ENCODE measurements around the gene XAGE1B.
"Not testable (repeated sequence)": the region's sequence is repeated elsewhere in the genome, so short reads cannot be mapped to it uniquely, and the experiment has no call there.

Gene XAGE1B, protein sequence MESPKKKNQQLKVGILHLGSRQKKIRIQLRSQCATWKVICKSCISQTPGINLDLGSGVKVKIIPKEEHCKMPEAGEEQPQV

DNA sequence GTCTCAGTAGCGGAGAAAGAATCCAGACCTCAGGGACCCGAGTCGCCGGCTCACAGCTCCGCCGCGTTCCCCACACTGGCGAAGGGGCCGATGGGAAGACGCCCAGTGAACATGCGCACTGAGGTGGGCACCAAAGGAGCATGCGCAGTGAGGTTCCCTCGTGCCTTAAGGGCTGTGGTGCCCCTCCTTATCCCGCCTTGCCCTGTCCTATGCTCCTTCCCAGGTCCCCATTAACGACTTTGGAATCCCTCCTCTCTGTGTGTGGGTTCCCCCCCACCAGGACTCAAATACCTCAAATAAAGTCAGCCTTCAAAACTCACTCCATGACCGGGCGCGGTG lies at the start of gene XAGE1B:
Gene XAGE1B, minus strand, starts transcription at position 77 of the 339 bp plus-strand sequence. CDS start 1,536 bp downstream, outside the sequence.
- not testable (repeated sequence) for H3K9me3 ChIP-seq (ENCODE audit: insufficient read depth, low read depth, low read length); H3K9ac ChIP-seq (ENCODE audit: low read depth, low read length, poor library complexity, severe bottlenecking); H2AFZ ChIP-seq (ENCODE audit: low read length); H3K36me3 ChIP-seq (ENCODE audit: insufficient read depth, low read length); H3K4me1 ChIP-seq (ENCODE audit: insufficient read depth, low read length, poor library complexity, severe bottlenecking); H3K4me2 ChIP-seq (ENCODE audit: low read depth, low read length, poor library complexity, severe bottlenecking); H3F3A ChIP-seq (ENCODE audit: low read depth); H3K4me3 ChIP-seq (ENCODE audit: low read length, poor library complexity, severe bottlenecking); H3K27me3 ChIP-seq (ENCODE audit: insufficient read depth, low read length, poor library complexity, severe bottlenecking); H3K9me2 ChIP-seq (replicated peaks; ENCODE audit: low read depth, low read length); H3K79me2 ChIP-seq (ENCODE audit: insufficient read depth, low read length); H4K20me1 ChIP-seq (ENCODE audit: insufficient read depth, low read length, poor library complexity, severe bottlenecking)

DNA sequence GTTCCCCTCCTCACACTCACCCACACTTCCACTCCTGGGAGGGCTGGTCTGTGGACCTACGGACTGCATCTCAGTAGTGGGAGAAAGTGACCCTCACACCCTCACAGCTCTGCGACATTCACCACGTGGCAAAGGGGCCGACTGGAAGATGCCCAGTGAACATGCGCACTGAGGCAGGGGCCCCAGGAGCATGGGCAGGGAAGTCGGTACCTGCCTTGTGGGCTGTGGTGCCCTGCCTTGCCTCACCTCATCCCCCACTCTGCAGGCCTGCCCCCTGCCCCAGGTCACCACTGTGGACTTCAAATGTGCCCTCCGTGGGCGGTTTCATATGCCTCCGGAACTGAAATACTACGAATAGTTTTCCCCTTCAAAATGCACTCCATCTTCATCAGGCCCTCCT lies 46.2 kb upstream of the XAGE1B start:
- Histone ChIP-seq H3K4me1 (ENCODE audit: insufficient read depth, low read length, poor library complexity, severe bottlenecking) (no peaks in the 10 kb centered on the region), H3K36me3 (ENCODE audit: insufficient read depth, low read length) (no peaks in the 10 kb centered on the region), H3F3A (ENCODE audit: low read depth) (no peaks in the 10 kb centered on the region), H3K9me3 (ENCODE audit: insufficient read depth, low read depth, low read length) (no peaks in the 10 kb centered on the region), H3K79me2 (ENCODE audit: insufficient read depth, low read length) (no peaks in the 10 kb centered on the region), H4K20me1 (ENCODE audit: insufficient read depth, low read length, poor library complexity, severe bottlenecking) (no peaks in the 10 kb centered on the region), H3K4me3 (ENCODE audit: low read length, poor library complexity, severe bottlenecking) (no peak overlapping the region), H2AFZ (ENCODE audit: low read length) (no peak overlapping the region), H3K9me2 (replicated peaks; ENCODE audit: low read depth, low read length) (no peaks in the 10 kb centered on the region), H3K4me2 (ENCODE audit: low read depth, low read length, poor library complexity, severe bottlenecking) (no peak overlapping the region), H3K9ac (ENCODE audit: low read depth, low read length, poor library complexity, severe bottlenecking) (no peak overlapping the region), H3K27me3 (ENCODE audit: insufficient read depth, low read length, poor library complexity, severe bottlenecking) (no peaks in the 10 kb centered on the region)
- TF ChIP-seq, protein P1, sequence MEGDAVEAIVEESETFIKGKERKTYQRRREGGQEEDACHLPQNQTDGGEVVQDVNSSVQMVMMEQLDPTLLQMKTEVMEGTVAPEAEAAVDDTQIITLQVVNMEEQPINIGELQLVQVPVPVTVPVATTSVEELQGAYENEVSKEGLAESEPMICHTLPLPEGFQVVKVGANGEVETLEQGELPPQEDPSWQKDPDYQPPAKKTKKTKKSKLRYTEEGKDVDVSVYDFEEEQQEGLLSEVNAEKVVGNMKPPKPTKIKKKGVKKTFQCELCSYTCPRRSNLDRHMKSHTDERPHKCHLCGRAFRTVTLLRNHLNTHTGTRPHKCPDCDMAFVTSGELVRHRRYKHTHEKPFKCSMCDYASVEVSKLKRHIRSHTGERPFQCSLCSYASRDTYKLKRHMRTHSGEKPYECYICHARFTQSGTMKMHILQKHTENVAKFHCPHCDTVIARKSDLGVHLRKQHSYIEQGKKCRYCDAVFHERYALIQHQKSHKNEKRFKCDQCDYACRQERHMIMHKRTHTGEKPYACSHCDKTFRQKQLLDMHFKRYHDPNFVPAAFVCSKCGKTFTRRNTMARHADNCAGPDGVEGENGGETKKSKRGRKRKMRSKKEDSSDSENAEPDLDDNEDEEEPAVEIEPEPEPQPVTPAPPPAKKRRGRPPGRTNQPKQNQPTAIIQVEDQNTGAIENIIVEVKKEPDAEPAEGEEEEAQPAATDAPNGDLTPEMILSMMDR (conservative IDR thresholded peaks at IDR 0.05; ENCODE audit: low read length), result no peak
- TF ChIP-seq EZH2phosphoT487 (IDR thresholded peaks at IDR 0.05; ENCODE audit: borderline replicate concordance), result no peak

DNA sequence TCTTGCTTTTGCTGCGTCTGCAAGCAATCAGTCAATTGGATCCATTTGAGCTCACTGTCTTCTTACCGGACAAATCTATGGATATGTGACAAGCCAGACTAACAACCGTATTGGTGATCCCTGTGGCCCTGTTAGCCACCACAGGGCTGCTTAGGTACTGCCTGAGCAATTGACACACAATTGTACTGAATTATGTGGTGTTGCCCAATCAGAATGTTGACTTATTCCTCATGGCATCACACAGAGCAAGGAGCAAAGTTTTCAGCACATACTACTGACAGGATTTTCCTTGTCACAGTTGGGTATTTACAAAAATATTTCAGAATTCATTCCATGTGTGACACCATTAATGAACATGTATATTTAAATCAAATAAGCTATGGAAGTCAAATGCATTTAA lies 41.3 kb upstream of the XAGE1B start:
- no peaks in the 10 kb centered on the region for H3K79me2 ChIP-seq (ENCODE audit: insufficient read depth, low read length)
- H3K4me1 ChIP-seq (ENCODE audit: insufficient read depth, low read length, poor library complexity, severe bottlenecking), result no peaks in the 10 kb centered on the region
- no peak overlapping the region for H3K9ac ChIP-seq (ENCODE audit: low read depth, low read length, poor library complexity, severe bottlenecking)
- TF ChIP-seq EZH2phosphoT487 (IDR thresholded peaks at IDR 0.05; ENCODE audit: borderline replicate concordance), result no peak
- TF ChIP-seq, protein P1 (conservative IDR thresholded peaks at IDR 0.05; ENCODE audit: low read length), result no peak
- H3K27me3 ChIP-seq (ENCODE audit: insufficient read depth, low read length, poor library complexity, severe bottlenecking), result no peaks in the 10 kb centered on the region
- no peaks in the 10 kb centered on the region for H3K36me3 ChIP-seq (ENCODE audit: insufficient read depth, low read length)
- H3K9me3 ChIP-seq (ENCODE audit: insufficient read depth, low read depth, low read length), result no peaks in the 10 kb centered on the region
- no peaks in the 10 kb centered on the region for H3F3A ChIP-seq (ENCODE audit: low read depth)
- no peaks in the 10 kb centered on the region for H4K20me1 ChIP-seq (ENCODE audit: insufficient read depth, low read length, poor library complexity, severe bottlenecking)
- no peak overlapping the region for H3K4me3 ChIP-seq (ENCODE audit: low read length, poor library complexity, severe bottlenecking)
- no peak overlapping the region for H2AFZ ChIP-seq (ENCODE audit: low read length)
- H3K9me2 ChIP-seq (replicated peaks; ENCODE audit: low read depth, low read length), result no peaks in the 10 kb centered on the region
- H3K4me2 ChIP-seq (ENCODE audit: low read depth, low read length, poor library complexity, severe bottlenecking), result no peak overlapping the region

DNA sequence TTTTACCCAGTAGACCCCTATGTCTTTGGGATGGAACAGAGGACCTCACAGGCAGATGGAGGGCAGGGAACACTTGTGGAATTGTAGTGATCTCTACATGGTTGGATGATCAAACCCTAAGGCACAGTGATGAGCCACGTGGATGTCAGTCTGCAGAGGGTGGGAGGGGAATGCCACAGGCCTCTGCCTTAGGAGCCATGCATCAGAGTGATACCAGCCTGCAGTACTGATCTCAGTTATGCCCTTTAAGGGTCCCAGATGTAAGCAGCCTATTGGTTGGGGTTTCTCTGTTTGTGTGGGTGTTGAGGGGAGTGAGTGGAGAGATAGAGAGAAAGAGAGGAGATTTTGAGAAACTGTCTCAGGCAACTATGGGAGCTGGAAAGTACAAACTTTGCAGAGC lies 39.9 kb upstream of the XAGE1B start:
- TF ChIP-seq EZH2phosphoT487 (IDR thresholded peaks at IDR 0.05; ENCODE audit: borderline replicate concordance), result no peak
- TF ChIP-seq, protein P1 (conservative IDR thresholded peaks at IDR 0.05; ENCODE audit: low read length), result no peak
- Histone ChIP-seq H3K79me2 (ENCODE audit: insufficient read depth, low read length) (no peaks in the 10 kb centered on the region), H3K4me1 (ENCODE audit: insufficient read depth, low read length, poor library complexity, severe bottlenecking) (no peaks in the 10 kb centered on the region), H3K9me2 (replicated peaks; ENCODE audit: low read depth, low read length) (no peaks in the 10 kb centered on the region), H3K9me3 (ENCODE audit: insufficient read depth, low read depth, low read length) (no peaks in the 10 kb centered on the region), H3K4me3 (ENCODE audit: low read length, poor library complexity, severe bottlenecking) (no peak overlapping the region), H3K27me3 (ENCODE audit: insufficient read depth, low read length, poor library complexity, severe bottlenecking) (no peaks in the 10 kb centered on the region), H3K4me2 (ENCODE audit: low read depth, low read length, poor library complexity, severe bottlenecking) (no peak overlapping the region), H3F3A (ENCODE audit: low read depth) (no peaks in the 10 kb centered on the region), H4K20me1 (ENCODE audit: insufficient read depth, low read length, poor library complexity, severe bottlenecking) (no peaks in the 10 kb centered on the region), H3K9ac (ENCODE audit: low read depth, low read length, poor library complexity, severe bottlenecking) (no peak overlapping the region), H3K36me3 (ENCODE audit: insufficient read depth, low read length) (no peaks in the 10 kb centered on the region), H2AFZ (ENCODE audit: low read length) (no peak overlapping the region)
